CD4-positive, alpha-beta memory T cell (primary cell): ENCODE results near the gene ZNF669. TPM values are rescaled to one million over a fixed set of nuclear protein-coding genes. Genes with fewer than 3 reads are reported as not detected.

Experiments used
- CTCF ChIA-PET: fragments of 350-600 bp; sonication (Branson Sonifier 250); formaldehyde crosslinking; loops from one replicate; lab custom pipeline; 2021; ENCODE audit warnings: inconsistent platforms; ENCODE audit not compliant: partially characterized antibody; lab: Charles Lee
- POLR2A ChIA-PET: fragments of 350-600 bp; sonication (Branson Sonifier 250); formaldehyde crosslinking; loops from one replicate; lab custom pipeline; 2021; ENCODE audit not compliant: partially characterized antibody; lab: Charles Lee
- DNase-seq, 5 donors: peaks; one replicate each; pipeline versions ENCODE4 v3.0.0 to v3.0.0-alpha.2; 2020 to 2022; ENCODE audit warnings: mixed read lengths in 1 of 5
- H3K27ac ChIP-seq: one replicate; pipeline ENCODE4 v1.7.0; 2013; ENCODE audit warnings: low read depth, low read length
- H3K27me3 ChIP-seq: 2 replicates; pipeline ENCODE4 v1.7.0; 2013; ENCODE audit warnings: mild to moderate bottlenecking, low read length, moderate library complexity; ENCODE audit not compliant: insufficient read depth
- H3K36me3 ChIP-seq: 2 replicates; pipeline ENCODE4 v1.7.0; 2013; ENCODE audit warnings: mild to moderate bottlenecking, low read length, moderate library complexity; ENCODE audit not compliant: insufficient read depth
- H3K4me1 ChIP-seq: 2 replicates; pipeline ENCODE4 v1.7.0; 2013; ENCODE audit warnings: mild to moderate bottlenecking, low read length, moderate library complexity; ENCODE audit not compliant: insufficient read depth
- H3K4me3 ChIP-seq, 2 donors: one replicate each; pipeline ENCODE4 v1.7.0; 2013; ENCODE audit warnings: low read length in 2 of 2, mild to moderate bottlenecking in 1 of 2
- H3K9me3 ChIP-seq, 2 donors: one replicate each; pipeline ENCODE4 v1.7.0; 2013; ENCODE audit warnings: low read length in 2 of 2, control low read depth in 1 of 2; ENCODE audit not compliant: control insufficient read depth in 1 of 2
- H3K27ac Mint-ChIP-seq, 7 donors: one replicate each; pipeline ENCODE4 v1.8.0; 2020 to 2021; ENCODE audit warnings: mixed read lengths in 7 of 7, mild to moderate bottlenecking in 6 of 7, inconsistent platforms in 3 of 7, moderate library complexity in 3 of 7
- H3K27me3 Mint-ChIP-seq, 2 donors: one replicate each; pipeline ENCODE4 v1.8.0; 2020 to 2021; ENCODE audit warnings: mixed read lengths in 2 of 2
- H3K36me3 Mint-ChIP-seq, 2 donors: one replicate each; pipeline ENCODE4 v1.8.0; 2020 to 2021; ENCODE audit warnings: mixed read lengths in 2 of 2, inconsistent platforms in 1 of 2, mild to moderate bottlenecking in 1 of 2
- H3K4me1 Mint-ChIP-seq, 4 donors: one replicate each; pipeline ENCODE4 v1.8.0; 2020 to 2021; ENCODE audit warnings: mixed read lengths in 4 of 4, mild to moderate bottlenecking in 1 of 4
- H3K4me3 Mint-ChIP-seq, 8 donors: one replicate each; pipeline ENCODE4 v1.8.0; 2020 to 2021; ENCODE audit warnings: mixed read lengths in 8 of 8, mild to moderate bottlenecking in 7 of 8, moderate library complexity in 6 of 8, inconsistent platforms in 3 of 8
- H3K9me3 Mint-ChIP-seq, 8 donors: one replicate each; pipeline ENCODE4 v1.8.0; 2020 to 2021; ENCODE audit warnings: mixed read lengths in 8 of 8, mild to moderate bottlenecking in 5 of 8, inconsistent platforms in 3 of 8, moderate library complexity in 1 of 8
- intact Hi-C: fragments of 100-400 bp; cut with micrococcal nuclease; formaldehyde crosslinking; loops from one replicate; pipeline ENCODE4 v1.15.1; 2023
- polyA plus RNA-seq, 2 donors: library from polyadenylated mRNA; unstranded; fragments of 300-500 nt; fragmentation: Illumina TruSeq; gene quantifications; one replicate each; pipeline ENCODE4 v1.2.3, GENCODE V29; 2021
- total RNA-seq, 2 experiments: library from RNA; stranded (reverse); gene quantifications; one replicate each; pipeline ENCODE4 v1.2.3, GENCODE V29; 2021

Gene ZNF669
- total and polyA plus RNA-seq, 4 experiments from 2014 or later: 11.3 to 14.8 (median 13.3) TPM

GRCh38 chr1:247096958-247097357 lies 7.2 kb downstream of the ZNF669 start:
- peaks cover 3 to 82% (median 65%) of the 10 kb centered on the region in 8 donors for H3K9me3 Mint-ChIP-seq
- H3K36me3 ChIP-seq: peaks cover 18% of the 10 kb centered on the region
- no peaks in the 10 kb centered on the region for H3K27me3 Mint-ChIP-seq
- no peak overlapping the region for H3K4me3 Mint-ChIP-seq
- ChIA-PET POLR2A (no interaction called here), CTCF (no interaction called here)
- intact Hi-C loops: no loop called here
- no peak overlapping the region for H3K4me3 ChIP-seq
- H3K27me3 ChIP-seq: no peaks in the 10 kb centered on the region
- DNase-seq: no peak
- H3K4me1 ChIP-seq: no peaks in the 10 kb centered on the region
- H3K27ac Mint-ChIP-seq: no peak overlapping the region
- no peak overlapping the region for H3K27ac ChIP-seq
- peaks cover 10 to 39% of the 10 kb centered on the region in 2 donors for H3K9me3 ChIP-seq
- H3K36me3 Mint-ChIP-seq: peaks cover 39 to 49% of the 10 kb centered on the region in 2 donors
- peaks cover 0 to 2% (median under 1%) of the 10 kb centered on the region in 4 donors for H3K4me1 Mint-ChIP-seq

- intact Hi-C loops: no loop called here
- no peak for DNase-seq
- Histone ChIP-seq H3K9me3 (peaks cover 10 to 35% of the 10 kb centered on the region in 2 donors), H3K4me3 (no peak overlapping the region), H3K36me3 (peaks cover 14% of the 10 kb centered on the region), H3K4me1 (no peaks in the 10 kb centered on the region), H3K27ac (no peak overlapping the region), H3K27me3 (no peaks in the 10 kb centered on the region)
- POLR2A ChIA-PET: no interaction called here
- H3K4me1 Mint-ChIP-seq: peaks cover 0 to 2% (median 0%) of the 10 kb centered on the region in 4 donors
- CTCF ChIA-PET: no interaction called here
- H3K9me3 Mint-ChIP-seq: peaks cover 3 to 77% (median 62%) of the 10 kb centered on the region in 8 donors
- H3K27ac Mint-ChIP-seq: no peak overlapping the region
- no peak overlapping the region for H3K4me3 Mint-ChIP-seq
- H3K27me3 Mint-ChIP-seq: no peaks in the 10 kb centered on the region
- H3K36me3 Mint-ChIP-seq: peaks cover 35 to 45% of the 10 kb centered on the region in 2 donors
These were observed 7.6 kb downstream of the ZNF669 start for GRCh38 chr1:247096544-247096943.

GRCh38 chr1:247096112-247096511 lies 8.0 kb downstream of the ZNF669 start:
- no peaks in the 10 kb centered on the region for H3K27me3 ChIP-seq

GRCh38 chr1:247090455-247090854 lies 13.7 kb downstream of the ZNF669 start:
- no peaks in the 10 kb centered on the region for H3K4me1 Mint-ChIP-seq
- POLR2A ChIA-PET: no interaction called here
- H3K4me1 ChIP-seq: no peaks in the 10 kb centered on the region
- H3K27ac Mint-ChIP-seq: no peak overlapping the region
- no peaks in the 10 kb centered on the region for H3K36me3 ChIP-seq
- CTCF ChIA-PET: no interaction called here
- H3K27ac ChIP-seq: no peak overlapping the region
- H3K9me3 ChIP-seq: no peaks in the 10 kb centered on the region
- peaks cover 0 to 22% (median 8%) of the 10 kb centered on the region in 8 donors for H3K9me3 Mint-ChIP-seq
- no peak overlapping the region for H3K4me3 ChIP-seq
- no peaks in the 10 kb centered on the region for H3K27me3 Mint-ChIP-seq
- no peaks in the 10 kb centered on the region for H3K27me3 ChIP-seq
- intact Hi-C loops: no loop called here
- no peaks in the 10 kb centered on the region for H3K36me3 Mint-ChIP-seq
- H3K4me3 Mint-ChIP-seq: no peak overlapping the region
- DNase-seq: no peak

More at GRCh38 chr1:247096112-247096511, 8.0 kb downstream of the ZNF669 start:
- no peak for DNase-seq
- Histone ChIP-seq H3K4me3 (no peak overlapping the region), H3K36me3 (peaks cover 10% of the 10 kb centered on the region), H3K4me1 (no peaks in the 10 kb centered on the region), H3K9me3 (peaks cover 8 to 30% of the 10 kb centered on the region in 2 donors), H3K27ac (no peak overlapping the region)
- no peak overlapping the region for H3K4me3 Mint-ChIP-seq
- no peaks in the 10 kb centered on the region for H3K27me3 Mint-ChIP-seq
- peaks cover 3 to 73% (median 58%) of the 10 kb centered on the region in 8 donors for H3K9me3 Mint-ChIP-seq
- H3K36me3 Mint-ChIP-seq: peaks cover 30 to 41% of the 10 kb centered on the region in 2 donors
- peaks cover 0 to 2% (median 0%) of the 10 kb centered on the region in 4 donors for H3K4me1 Mint-ChIP-seq
- POLR2A ChIA-PET: no interaction called here
- H3K27ac Mint-ChIP-seq: no peak overlapping the region
- intact Hi-C loops: no loop called here
- CTCF ChIA-PET: no interaction called here

GRCh38 chr1:247089616-247090375 lies 14.4 kb downstream of the ZNF669 start:
- H3K36me3 ChIP-seq: no peaks in the 10 kb centered on the region
- H3K27me3 ChIP-seq: no peaks in the 10 kb centered on the region
- no peak overlapping the region for H3K4me3 ChIP-seq
- intact Hi-C loops: no loop called here
- Mint-ChIP-seq H3K27ac (no peak overlapping the region), H3K27me3 (no peaks in the 10 kb centered on the region), H3K36me3 (no peaks in the 10 kb centered on the region), H3K9me3 (peaks cover 0 to 18% (median 8%) of the 10 kb centered on the region in 8 donors), H3K4me1 (no peaks in the 10 kb centered on the region), H3K4me3 (no peak overlapping the region)
- no peaks in the 10 kb centered on the region for H3K9me3 ChIP-seq
- no peak for DNase-seq
- CTCF ChIA-PET: no interaction called here
- no peak overlapping the region for H3K27ac ChIP-seq
- H3K4me1 ChIP-seq: no peaks in the 10 kb centered on the region
- POLR2A ChIA-PET: no interaction called here

GRCh38 chr1:247088967-247089366 lies 15.2 kb downstream of the ZNF669 start:
- Histone ChIP-seq H3K9me3 (no peaks in the 10 kb centered on the region), H3K36me3 (no peaks in the 10 kb centered on the region), H3K27me3 (no peaks in the 10 kb centered on the region), H3K27ac (no peak overlapping the region), H3K4me1 (no peaks in the 10 kb centered on the region), H3K4me3 (no peak overlapping the region)
- Mint-ChIP-seq H3K4me3 (no peak overlapping the region), H3K27ac (no peak overlapping the region), H3K27me3 (no peaks in the 10 kb centered on the region), H3K36me3 (no peaks in the 10 kb centered on the region), H3K9me3 (peaks cover 0 to 10% (median 4%) of the 10 kb centered on the region in 8 donors), H3K4me1 (no peaks in the 10 kb centered on the region)
- POLR2A ChIA-PET: no interaction called here
- CTCF ChIA-PET: no interaction called here
- DNase-seq: no peak
- intact Hi-C loops: no loop called here

GRCh38 chr1:247087256-247087655 lies 16.9 kb downstream of the ZNF669 start:
- Mint-ChIP-seq H3K9me3 (peaks cover 0 to 5% (median 0%) of the 10 kb centered on the region in 8 donors), H3K27me3 (peaks cover 1 to 2% of the 10 kb centered on the region in 2 donors), H3K36me3 (no peaks in the 10 kb centered on the region), H3K4me3 (no peak overlapping the region), H3K4me1 (no peaks in the 10 kb centered on the region), H3K27ac (no peak overlapping the region)
- Histone ChIP-seq H3K27ac (no peak overlapping the region), H3K4me3 (no peak overlapping the region), H3K4me1 (no peaks in the 10 kb centered on the region), H3K36me3 (no peaks in the 10 kb centered on the region), H3K27me3 (no peaks in the 10 kb centered on the region), H3K9me3 (no peaks in the 10 kb centered on the region)
- DNase-seq: no peak
- ChIA-PET POLR2A (no interaction called here), CTCF (no interaction called here)
- intact Hi-C loops: no loop called here
